ENCODE measurements around the gene NOA1.
A peak's percentile ranks its signal among the peaks of the same experiment; 100 is the strongest.

The NOA1 gene

GRCh38 chr4:56990109-56990905 lies 12.9 kb upstream of the NOA1 start:
- TF ChIP-seq CTCF (IDR thresholded peaks at IDR 0.05; ENCODE audit: extremely low read depth, missing control alignments), result no peak
- DNase-seq (ENCODE audit: low spot score), result no peak

- TF ChIP-seq CTCF (IDR thresholded peaks at IDR 0.05; ENCODE audit: extremely low read depth, missing control alignments), result no peak
- no peak for DNase-seq (ENCODE audit: low spot score)
Measured at GRCh38 chr4:56986952-56987351, 9.5 kb upstream of the NOA1 start.

GRCh38 chr4:56986192-56986591 lies 8.8 kb upstream of the NOA1 start:
- no peak for DNase-seq (ENCODE audit: low spot score)
- no peak for TF ChIP-seq CTCF (IDR thresholded peaks at IDR 0.05; ENCODE audit: extremely low read depth, missing control alignments)

GRCh38 chr4:56981795-56982201 lies 4.4 kb upstream of the NOA1 start:
- TF ChIP-seq CTCF (IDR thresholded peaks at IDR 0.05; ENCODE audit: extremely low read depth, missing control alignments), result no peak
- no peak for DNase-seq (ENCODE audit: low spot score)

- DNase-seq (ENCODE audit: low spot score), result no peak
- no peak for TF ChIP-seq CTCF (IDR thresholded peaks at IDR 0.05; ENCODE audit: extremely low read depth, missing control alignments)
Measured at GRCh38 chr4:56979421-56980072, 2.1 kb upstream of the NOA1 start.

- peak; percentile 92 for DNase-seq (ENCODE audit: low spot score)
- TF ChIP-seq CTCF (IDR thresholded peaks at IDR 0.05; ENCODE audit: extremely low read depth, missing control alignments), result no peak
Measured at GRCh38 chr4:56978750-56979303, 1.4 kb upstream of the NOA1 start, which contains the start of gene POLR2B. Gene POLR2B, plus strand, starts transcription at chr4:56978896. Its CDS starts 90 bp downstream, at chr4:56978986.

GRCh38 chr4:56976837-56977320 lies 527 bp downstream of the NOA1 start:
- no peak for TF ChIP-seq CTCF (IDR thresholded peaks at IDR 0.05; ENCODE audit: extremely low read depth, missing control alignments)
- DNase-seq (ENCODE audit: low spot score), result peak; percentile 70
